Activated B cell treated with CpG ODN at 0.5 μM for 24 hours (primary cell): Measurements from ENCODE around the gene USP3. TPM values are rescaled to one million over a fixed set of nuclear protein-coding genes. Genes with fewer than 3 reads are reported as not detected.
A peak's percentile ranks its signal among the peaks of the same experiment; 100 is the strongest.

ENCODE experiments used
- ATAC-seq: fragments of 200-7000 bp; cut with Tn5 transposase; one replicate; pipeline ENCODE4 v1.10.0; 2021; ENCODE audit warnings: low read depth, mild to moderate bottlenecking, moderate library complexity
- CTCF ChIA-PET: fragments of 350-600 bp; sonication (Branson Sonifier 250); formaldehyde crosslinking; loops from one replicate; lab custom pipeline; 2021; ENCODE audit warnings: antibody characterized with exemption; lab: Charles Lee
- POLR2A ChIA-PET: fragments of 350-600 bp; sonication (Branson Sonifier 250); formaldehyde crosslinking; loops from one replicate; lab custom pipeline; 2021; ENCODE audit warnings: antibody characterized with exemption; lab: Charles Lee
- DNase-seq: peaks from one replicate; pipeline ENCODE4 v3.0.0; 2022
- H3K27ac Mint-ChIP-seq: one replicate; pipeline ENCODE4 v1.8.0; 2020; ENCODE audit warnings: mixed read lengths
- H3K27me3 Mint-ChIP-seq: one replicate; pipeline ENCODE4 v1.8.0; 2021; ENCODE audit warnings: mixed read lengths
- H3K36me3 Mint-ChIP-seq: one replicate; pipeline ENCODE4 v1.8.0; 2021; ENCODE audit warnings: low read depth, mixed read lengths
- H3K4me1 Mint-ChIP-seq: one replicate; pipeline ENCODE4 v1.8.0; 2021; ENCODE audit warnings: mixed read lengths
- H3K4me3 Mint-ChIP-seq: one replicate; pipeline ENCODE4 v1.8.0; 2020; ENCODE audit warnings: mild to moderate bottlenecking, mixed read lengths
- H3K9me3 Mint-ChIP-seq: one replicate; pipeline ENCODE4 v1.8.0; 2020; ENCODE audit warnings: mixed read lengths
- CTCF ChIP-seq: fragments of 200-600 bp; IDR thresholded peaks from one replicate; pipeline ENCODE4 v1.8.0; 2022; ENCODE audit warnings: antibody characterized with exemption, mild to moderate bottlenecking
- intact Hi-C: fragments of 100-400 bp; cut with micrococcal nuclease; formaldehyde crosslinking; loops from one replicate; pipeline ENCODE4 v1.15.1; 2024
- total RNA-seq: library from RNA; stranded (reverse); gene quantifications from 2 replicates; pipeline ENCODE4 v1.2.3, GENCODE V29; 2022

Gene USP3
- total RNA-seq, 1 donor from 2014 or later = 110 TPM

GRCh38 chr15:63488398-63488960, 15.9 kb upstream of the USP3 start:
- POLR2A ChIA-PET = interaction anchor here (1.7 to 7.6 kb wide), 6 partner anchors 6 to 112 kb away, joined by 5 to 282 read pairs (median 52); partner anchors contain the start of gene USP3
- Mint-ChIP-seq H3K4me3 (no peak overlapping the region), H3K9me3 (no peaks in the 10 kb centered on the region), H3K27ac (peak overlapping the region; percentile 12), H3K36me3 (no peaks in the 10 kb centered on the region), H3K27me3 (no peaks in the 10 kb centered on the region), H3K4me1 (peaks cover 85% of the 10 kb centered on the region)
- intact Hi-C loops = no loop called here
- CTCF ChIA-PET = interaction anchor here (0.8 to 5.4 kb wide), 6 partner anchors 9 to 83 kb away, joined by 3 to 103 read pairs (median 24); partner anchors contain the start of gene USP3
- DNase-seq = no peak
- no peak for ATAC-seq
- TF ChIP-seq CTCF = no peak

DNA sequence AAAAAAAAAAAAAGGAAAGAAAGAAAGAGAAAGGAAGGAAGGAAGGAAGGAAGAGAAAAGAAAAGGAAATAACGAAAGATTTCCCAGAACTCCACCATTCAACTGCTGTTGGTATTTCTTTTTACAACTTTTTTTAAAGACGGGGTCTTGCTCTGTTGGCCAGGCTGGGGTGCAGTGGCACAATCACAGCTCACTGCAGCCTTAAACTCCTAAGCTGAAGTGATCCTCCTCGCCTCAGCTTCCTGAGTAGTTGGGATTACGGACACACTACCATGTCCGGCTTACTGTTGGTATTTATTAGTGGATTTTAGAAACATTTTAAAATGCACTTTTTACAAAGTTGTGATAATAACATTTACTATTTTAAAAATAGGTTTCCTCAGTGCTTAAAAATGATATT, 15.0 kb upstream of the USP3 start:
- no peak for TF ChIP-seq CTCF
- H3K4me3 Mint-ChIP-seq = no peak overlapping the region
- no peaks in the 10 kb centered on the region for H3K36me3 Mint-ChIP-seq
- H3K9me3 Mint-ChIP-seq = no peaks in the 10 kb centered on the region
- ChIA-PET CTCF (interaction anchor here (0.8 to 5.4 kb wide), 3 partner anchors 8 to 16 kb away, joined by 3 to 103 read pairs (median 3); partner anchors contain the start of gene USP3), POLR2A (interaction anchor here (1.7 to 7.6 kb wide), 5 partner anchors 7 to 111 kb away, joined by 5 to 282 read pairs (median 42); partner anchors contain the start of gene USP3)
- intact Hi-C loops = no loop called here
- DNase-seq = no peak
- no peaks in the 10 kb centered on the region for H3K27me3 Mint-ChIP-seq
- ATAC-seq = no peak
- H3K27ac Mint-ChIP-seq = no peak overlapping the region
- H3K4me1 Mint-ChIP-seq = peaks cover 83% of the 10 kb centered on the region

DNA sequence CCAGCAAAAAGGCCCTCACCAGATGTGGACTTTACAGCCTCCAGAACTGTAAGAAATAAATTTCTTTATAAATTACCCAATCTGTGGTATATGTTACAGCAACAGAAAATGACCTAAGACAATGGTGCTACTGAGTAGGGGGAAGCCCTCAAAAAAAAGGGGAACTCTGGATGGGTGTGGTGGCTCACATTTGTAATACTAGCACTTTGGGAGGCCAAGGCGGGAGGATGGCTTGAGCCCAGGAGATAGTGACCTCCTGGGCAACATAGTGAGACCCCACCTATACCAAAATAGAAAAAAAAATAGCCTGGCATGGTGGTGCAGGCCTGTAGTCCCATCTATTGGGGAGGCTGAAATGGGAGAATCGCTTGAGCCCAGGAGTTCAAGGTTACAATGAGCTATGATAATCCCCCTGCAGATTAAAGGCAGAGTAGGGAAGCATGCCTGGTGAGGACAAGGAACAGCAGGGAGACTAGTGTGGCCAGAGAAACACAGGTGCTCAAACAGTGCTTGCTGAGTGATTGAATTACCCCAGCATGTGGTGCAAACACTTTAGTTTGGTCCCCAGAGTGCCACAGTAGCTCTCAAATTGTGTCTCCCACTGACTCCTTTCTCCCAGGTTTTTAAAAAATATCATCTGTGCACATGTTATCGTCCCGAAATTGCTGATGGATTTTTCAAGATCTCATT, 13.9 kb upstream of the USP3 start:
- TF ChIP-seq CTCF = no peak
- peak overlapping the region; percentile 74 for H3K4me3 Mint-ChIP-seq
- DNase-seq (no peak), ATAC-seq (no peak)
- intact Hi-C loops = loop anchor here (1.0 to 10.0 kb wide), 2 partner anchors 14 to 394 kb away; partner anchors contain the start of gene USP3
- H3K9me3 Mint-ChIP-seq = no peaks in the 10 kb centered on the region
- no peaks in the 10 kb centered on the region for H3K36me3 Mint-ChIP-seq
- no peaks in the 10 kb centered on the region for H3K27me3 Mint-ChIP-seq
- ChIA-PET POLR2A (interaction anchor here (0.6 to 7.6 kb wide), 10 partner anchors 7 to 605 kb away, joined by 3 to 282 read pairs (median 10); partner anchors contain the start of genes SNX1 and USP3), CTCF (interaction anchor here (0.8 to 5.4 kb wide), 7 partner anchors 8 to 109 kb away, joined by 3 to 103 read pairs (median 4); partner anchors contain the start of gene USP3)
- peak overlapping the region; percentile 84 for H3K27ac Mint-ChIP-seq
- H3K4me1 Mint-ChIP-seq = peaks cover 81% of the 10 kb centered on the region

GRCh38 chr15:63491116-63491827, 13.1 kb upstream of the USP3 start:
- no peaks in the 10 kb centered on the region for H3K27me3 Mint-ChIP-seq
- peaks cover 73% of the 10 kb centered on the region for H3K4me1 Mint-ChIP-seq
- no peaks in the 10 kb centered on the region for H3K36me3 Mint-ChIP-seq
- peak overlapping the region; percentile 84 for H3K27ac Mint-ChIP-seq
- DNase-seq (no peak), ATAC-seq (peak; percentile 75)
- TF ChIP-seq CTCF = no peak
- intact Hi-C loops = loop anchor here (1.0 to 10.0 kb wide), 2 partner anchors 13 to 394 kb away; partner anchors contain the start of gene USP3
- H3K9me3 Mint-ChIP-seq = no peaks in the 10 kb centered on the region
- POLR2A ChIA-PET = interaction anchor here (0.6 to 7.6 kb wide), 10 partner anchors 9 to 604 kb away, joined by 3 to 282 read pairs (median 7); partner anchors contain the start of genes SNX1 and USP3
- H3K4me3 Mint-ChIP-seq = peak overlapping the region; percentile 74
- CTCF ChIA-PET = interaction anchor here (0.8 to 5.4 kb wide), 6 partner anchors 9 to 108 kb away, joined by 3 to 103 read pairs (median 4); partner anchors contain the start of gene USP3
